ENCODE measurements around the gene CHMP4A.
"Not testable (repeated sequence)": the region's sequence is repeated elsewhere in the genome, so short reads cannot be mapped to it uniquely, and the experiment has no call there.

The CHMP4A gene

DNA sequence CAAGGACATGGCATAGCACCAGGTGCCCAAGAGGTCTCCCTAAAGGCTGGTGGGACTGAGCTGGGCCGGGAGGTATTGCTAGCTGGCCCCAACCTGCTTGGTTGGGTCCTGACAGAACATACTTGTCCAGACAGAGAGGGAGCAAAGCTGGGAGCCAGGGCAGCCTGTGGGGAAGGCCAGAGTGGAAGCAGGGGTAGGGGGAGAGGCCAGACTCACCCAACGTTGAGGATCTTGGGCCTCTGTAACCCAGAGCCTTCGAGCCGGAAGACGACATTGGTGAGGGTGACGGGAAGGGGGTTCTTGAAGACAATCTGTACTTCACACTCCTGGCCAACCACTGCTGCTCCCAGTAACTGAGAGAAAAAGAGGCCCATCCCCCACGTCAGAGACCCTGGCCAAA lies 40.6 kb upstream of the CHMP4A start:
- Histone ChIP-seq H3K4me3 (no peak overlapping the region), H3K27me3 (ENCODE audit: low read depth) (no peaks in the 10 kb centered on the region), H3K4me1 (no peaks in the 10 kb centered on the region), H3K36me3 (replicated peaks) (no peaks in the 10 kb centered on the region), H3K9me3 (no peaks in the 10 kb centered on the region)
- in situ Hi-C loops (cut with MboI; ENCODE audit: low sequenced_read_pairs) = no loop called here
- no peak for DNase-seq (ENCODE audit: low spot score in 2 of 2)

- Histone ChIP-seq H3K9me3 (no peaks in the 10 kb centered on the region), H3K4me1 (no peaks in the 10 kb centered on the region), H3K27me3 (ENCODE audit: low read depth) (no peaks in the 10 kb centered on the region), H3K36me3 (replicated peaks) (no peaks in the 10 kb centered on the region), H3K4me3 (no peak overlapping the region)
- DNase-seq (ENCODE audit: low spot score in 2 of 2) = no peak
- in situ Hi-C loops (cut with MboI; ENCODE audit: low sequenced_read_pairs) = no loop called here
Measured at GRCh38 chr14:24252289-24253124, 39.2 kb upstream of the CHMP4A start.

- Histone ChIP-seq H3K36me3 (replicated peaks) (no peaks in the 10 kb centered on the region), H3K4me1 (no peaks in the 10 kb centered on the region), H3K27me3 (ENCODE audit: low read depth) (no peaks in the 10 kb centered on the region), H3K4me3 (no peak overlapping the region), H3K9me3 (no peaks in the 10 kb centered on the region)
- in situ Hi-C loops (cut with MboI; ENCODE audit: low sequenced_read_pairs) = no loop called here
- DNase-seq (ENCODE audit: low spot score in 2 of 2) = no peak
Measured at GRCh38 chr14:24251880-24252288, 38.6 kb upstream of the CHMP4A start.

- H3K36me3 ChIP-seq (replicated peaks) = no peaks in the 10 kb centered on the region
- H3K4me1 ChIP-seq = no peaks in the 10 kb centered on the region
- no peak for DNase-seq (ENCODE audit: low spot score in 2 of 2)
- no peak overlapping the region for H3K4me3 ChIP-seq
- H3K27me3 ChIP-seq (ENCODE audit: low read depth) = no peaks in the 10 kb centered on the region
- no peaks in the 10 kb centered on the region for H3K9me3 ChIP-seq
- in situ Hi-C loops (cut with MboI; ENCODE audit: low sequenced_read_pairs) = no loop called here
Measured at GRCh38 chr14:24250354-24250753, 37.1 kb upstream of the CHMP4A start.

GRCh38 chr14:24249230-24250021 lies 36.1 kb upstream of the CHMP4A start:
- Histone ChIP-seq H3K4me3 (no peak overlapping the region), H3K27me3 (ENCODE audit: low read depth) (no peaks in the 10 kb centered on the region), H3K9me3 (no peaks in the 10 kb centered on the region), H3K36me3 (replicated peaks) (no peaks in the 10 kb centered on the region), H3K4me1 (no peaks in the 10 kb centered on the region)
- in situ Hi-C loops (cut with MboI; ENCODE audit: low sequenced_read_pairs) = loop anchor here (5.0 kb wide), 1 partner anchor 48 kb away; the partner anchor contains the start of genes DHRS1 and NOP9
- DNase-seq (ENCODE audit: low spot score in 2 of 2) = no peak

- in situ Hi-C loops (cut with MboI; ENCODE audit: low sequenced_read_pairs) = loop anchor here (5.0 kb wide), 1 partner anchor 50 kb away; the partner anchor contains the start of genes DHRS1 and NOP9
- H3K4me3 ChIP-seq = no peak overlapping the region
- H3K36me3 ChIP-seq (replicated peaks) = no peaks in the 10 kb centered on the region
- DNase-seq (ENCODE audit: low spot score in 2 of 2) = no peak
- H3K4me1 ChIP-seq = peaks cover 3% of the 10 kb centered on the region; the same call in 1 of the 2 replicates
- no peaks in the 10 kb centered on the region for H3K9me3 ChIP-seq
- H3K27me3 ChIP-seq (ENCODE audit: low read depth) = no peaks in the 10 kb centered on the region
Measured at GRCh38 chr14:24247422-24247821, 34.1 kb upstream of the CHMP4A start.

- Histone ChIP-seq H3K27me3 (ENCODE audit: low read depth) (no peaks in the 10 kb centered on the region), H3K4me1 (peaks cover 3% of the 10 kb centered on the region), H3K9me3 (no peaks in the 10 kb centered on the region), H3K36me3 (replicated peaks) (no peaks in the 10 kb centered on the region), H3K4me3 (no peak overlapping the region)
- no peak for DNase-seq (ENCODE audit: low spot score in 2 of 2)
- in situ Hi-C loops (cut with MboI; ENCODE audit: low sequenced_read_pairs) = loop anchor here (5.0 kb wide), 1 partner anchor 51 kb away; the partner anchor contains the start of genes DHRS1 and NOP9
Measured at GRCh38 chr14:24246765-24247212, 33.5 kb upstream of the CHMP4A start.

- H3K4me3 ChIP-seq; H3K27me3 ChIP-seq (ENCODE audit: low read depth); H3K36me3 ChIP-seq (replicated peaks); H3K4me1 ChIP-seq; H3K9me3 ChIP-seq; DNase-seq (ENCODE audit: low spot score in 2 of 2): not testable (repeated sequence)
- in situ Hi-C loops (cut with MboI; ENCODE audit: low sequenced_read_pairs) = loop anchor here (5.0 kb wide), 1 partner anchor 52 kb away; the partner anchor contains the start of genes DHRS1 and NOP9
Measured at GRCh38 chr14:24245350-24245749, 32.1 kb upstream of the CHMP4A start.

- peaks cover 9% of the 10 kb centered on the region for H3K4me1 ChIP-seq
- no peak for DNase-seq (ENCODE audit: low spot score in 2 of 2)
- in situ Hi-C loops (cut with MboI; ENCODE audit: low sequenced_read_pairs) = loop anchor here (5.0 kb wide), 1 partner anchor 189 kb away; no protein-coding TSS in a partner anchor
Measured at GRCh38 chr14:24243336-24243836, 30.1 kb upstream of the CHMP4A start.

GRCh38 chr14:24241829-24242443 lies 28.6 kb upstream of the CHMP4A start:
- no peaks in the 10 kb centered on the region for H3K27me3 ChIP-seq (ENCODE audit: low read depth)
- H3K4me1 ChIP-seq = peaks cover 9% of the 10 kb centered on the region
- in situ Hi-C loops (cut with MboI; ENCODE audit: low sequenced_read_pairs) = loop anchor here (5.0 kb wide), 1 partner anchor 190 kb away; no protein-coding TSS in a partner anchor
- peak overlapping the region; percentile 51 for H3K4me3 ChIP-seq
- peak; percentile 96 to 99 for DNase-seq (ENCODE audit: low spot score in 2 of 2)
- H3K36me3 ChIP-seq (replicated peaks) = peaks cover 38% of the 10 kb centered on the region
- no peaks in the 10 kb centered on the region for H3K9me3 ChIP-seq

More at GRCh38 chr14:24243336-24243836, 30.1 kb upstream of the CHMP4A start:
- Histone ChIP-seq H3K9me3 (no peaks in the 10 kb centered on the region), H3K36me3 (replicated peaks) (peaks cover 23% of the 10 kb centered on the region), H3K27me3 (ENCODE audit: low read depth) (no peaks in the 10 kb centered on the region), H3K4me3 (peak overlapping the region; percentile 51)

DNA sequence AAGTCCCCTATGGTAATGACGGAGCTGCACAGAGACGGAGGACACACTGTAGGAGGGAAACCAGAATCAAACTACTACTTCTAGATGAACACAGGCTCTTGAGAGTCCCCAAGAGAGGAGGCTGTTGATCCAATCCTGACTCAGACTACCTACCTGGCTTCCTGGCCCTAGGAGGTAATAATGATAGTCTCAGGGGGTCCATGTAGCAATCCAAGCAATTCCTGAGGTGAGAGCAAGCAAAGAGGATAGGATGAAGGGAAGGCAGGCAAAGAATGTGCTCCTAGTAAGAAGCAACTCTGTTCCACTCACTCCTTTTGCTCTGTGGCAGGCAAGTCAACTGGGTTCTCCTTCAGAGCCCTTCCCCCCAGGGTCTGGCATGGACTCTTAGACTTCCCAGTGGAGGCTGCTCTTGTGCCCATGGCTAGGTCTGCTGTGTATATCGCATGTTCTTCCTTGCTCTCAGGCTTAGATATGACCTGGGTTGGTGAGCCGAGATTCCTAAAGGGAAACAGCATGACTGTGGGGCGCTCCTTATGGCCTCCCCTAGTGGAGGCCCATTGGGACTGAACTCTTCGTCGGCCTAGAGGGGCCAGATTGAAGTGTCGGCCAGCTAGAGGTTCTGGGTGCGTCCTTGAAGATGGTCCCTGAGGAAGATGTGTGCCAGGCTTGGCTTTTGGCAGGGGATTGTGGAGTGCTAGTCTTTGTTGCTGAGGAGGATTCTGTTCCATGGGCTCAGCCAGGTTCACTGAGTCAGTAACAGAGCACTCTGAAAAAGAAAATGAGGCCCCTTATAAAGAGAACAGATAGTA lies 27.0 kb upstream of the CHMP4A start:
- Histone ChIP-seq H3K36me3 (replicated peaks) (peaks cover 54% of the 10 kb centered on the region), H3K27me3 (ENCODE audit: low read depth) (no peaks in the 10 kb centered on the region), H3K4me1 (peaks cover 9% of the 10 kb centered on the region), H3K9me3 (no peaks in the 10 kb centered on the region), H3K4me3 (no peak overlapping the region)
- in situ Hi-C loops (cut with MboI; ENCODE audit: low sequenced_read_pairs) = loop anchor here (5.0 kb wide), 1 partner anchor 192 kb away; no protein-coding TSS in a partner anchor
- no peak for DNase-seq (ENCODE audit: low spot score in 2 of 2)

DNA sequence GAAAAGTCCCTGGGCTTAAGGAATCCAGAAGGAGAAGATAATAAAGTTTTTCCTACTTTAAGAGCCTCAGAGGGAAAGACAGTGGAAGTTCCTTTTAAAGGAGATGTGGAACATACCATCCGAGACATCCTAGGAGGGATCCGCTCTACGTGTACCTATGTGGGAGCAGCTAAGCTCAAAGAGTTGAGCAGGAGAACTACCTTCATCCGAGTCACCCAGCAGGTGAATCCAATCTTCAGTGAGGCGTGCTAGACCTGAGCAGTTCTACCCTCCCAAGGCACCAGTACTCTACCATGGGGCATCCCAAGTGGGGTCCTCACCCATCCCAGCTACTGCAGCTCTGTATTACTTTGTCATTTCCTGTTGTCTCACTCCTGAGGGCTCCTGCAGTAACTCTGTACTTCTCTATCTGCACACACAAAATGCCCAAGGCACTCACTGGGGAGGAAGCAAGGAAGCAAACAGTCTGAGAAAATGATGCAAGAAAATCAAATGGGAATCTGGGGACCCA lies 25.3 kb upstream of the CHMP4A start:
- no peaks in the 10 kb centered on the region for H3K9me3 ChIP-seq
- no peak for DNase-seq (ENCODE audit: low spot score in 2 of 2)
- H3K4me1 ChIP-seq = peaks cover 15% of the 10 kb centered on the region
- H3K4me3 ChIP-seq = no peak overlapping the region
- H3K36me3 ChIP-seq (replicated peaks) = peaks cover 65% of the 10 kb centered on the region
- in situ Hi-C loops (cut with MboI; ENCODE audit: low sequenced_read_pairs) = no loop called here
- H3K27me3 ChIP-seq (ENCODE audit: low read depth) = no peaks in the 10 kb centered on the region
